ENCODE measurements around the gene GPR157.

The GPR157 gene

DNA sequence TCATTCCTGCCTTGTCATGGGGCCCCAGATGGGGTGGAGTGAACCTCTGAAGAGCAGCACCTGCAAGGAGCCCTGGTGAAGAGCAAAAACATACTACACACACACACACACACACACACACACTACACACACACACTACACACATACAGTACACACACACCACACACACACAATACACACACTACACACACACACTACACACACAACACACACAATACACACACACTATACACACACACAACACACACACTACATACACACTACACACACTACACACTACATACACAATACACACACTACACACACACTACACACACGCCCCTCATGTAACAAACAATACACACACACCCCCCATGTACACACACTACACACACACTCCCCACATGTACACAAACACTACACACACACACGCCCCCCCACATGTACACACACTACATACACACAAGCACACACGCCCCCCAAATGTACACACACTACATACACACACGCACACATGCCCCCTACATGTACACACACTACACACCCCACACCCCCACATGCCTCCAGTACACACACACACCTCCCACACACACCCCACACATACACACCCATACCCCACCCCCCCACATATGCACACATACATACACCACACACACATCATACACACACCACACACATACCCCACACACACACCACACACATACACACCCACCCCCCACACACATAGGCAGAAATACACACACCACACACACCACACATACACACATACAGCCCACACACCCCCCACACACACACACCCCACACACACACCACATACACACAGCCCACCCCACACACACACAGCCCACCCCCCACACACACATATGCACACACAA lies 68.8 kb downstream of the GPR157 start:
- DNase-seq = no peak

DNA sequence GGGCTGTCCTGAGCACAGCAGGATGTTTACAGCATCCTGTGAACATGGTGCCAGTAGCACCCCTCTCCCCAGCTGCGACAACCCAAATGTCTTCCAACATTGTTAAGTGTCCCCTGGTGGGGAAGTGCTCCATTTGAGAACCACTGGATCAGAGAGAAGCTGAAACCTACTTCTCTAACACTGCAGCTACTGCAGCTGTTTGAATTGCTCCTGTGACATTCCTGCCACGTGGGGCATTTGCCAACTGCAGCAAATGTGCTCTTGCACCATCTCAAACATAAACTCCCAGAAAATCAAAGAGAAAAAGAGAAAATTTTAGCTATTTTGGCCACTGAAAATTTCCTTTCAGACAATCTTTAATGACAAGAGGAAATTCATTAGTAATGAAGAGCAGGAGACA lies 70.4 kb downstream of the GPR157 start:
- no peak for DNase-seq

DNA sequence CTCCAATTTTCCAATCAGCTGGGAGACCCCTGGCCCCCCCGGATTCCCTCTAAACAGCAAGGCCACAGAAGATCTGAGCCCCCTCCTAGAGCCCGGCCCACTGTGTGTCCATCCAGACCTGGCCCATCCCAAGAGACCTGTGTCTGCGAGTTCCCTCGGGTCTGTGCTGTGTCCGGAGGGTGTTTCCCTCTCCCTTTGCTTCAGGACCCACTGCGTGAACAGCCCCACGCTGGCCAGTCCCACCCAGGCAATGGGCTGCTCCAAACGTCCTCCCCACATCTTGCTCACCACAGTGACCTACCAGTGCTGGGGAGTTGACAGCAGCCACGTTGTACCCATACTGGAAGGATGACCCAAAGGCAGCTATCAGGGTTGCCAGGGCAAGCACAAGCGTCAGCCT lies 71.1 kb downstream of the GPR157 start:
- no peak for DNase-seq

DNA sequence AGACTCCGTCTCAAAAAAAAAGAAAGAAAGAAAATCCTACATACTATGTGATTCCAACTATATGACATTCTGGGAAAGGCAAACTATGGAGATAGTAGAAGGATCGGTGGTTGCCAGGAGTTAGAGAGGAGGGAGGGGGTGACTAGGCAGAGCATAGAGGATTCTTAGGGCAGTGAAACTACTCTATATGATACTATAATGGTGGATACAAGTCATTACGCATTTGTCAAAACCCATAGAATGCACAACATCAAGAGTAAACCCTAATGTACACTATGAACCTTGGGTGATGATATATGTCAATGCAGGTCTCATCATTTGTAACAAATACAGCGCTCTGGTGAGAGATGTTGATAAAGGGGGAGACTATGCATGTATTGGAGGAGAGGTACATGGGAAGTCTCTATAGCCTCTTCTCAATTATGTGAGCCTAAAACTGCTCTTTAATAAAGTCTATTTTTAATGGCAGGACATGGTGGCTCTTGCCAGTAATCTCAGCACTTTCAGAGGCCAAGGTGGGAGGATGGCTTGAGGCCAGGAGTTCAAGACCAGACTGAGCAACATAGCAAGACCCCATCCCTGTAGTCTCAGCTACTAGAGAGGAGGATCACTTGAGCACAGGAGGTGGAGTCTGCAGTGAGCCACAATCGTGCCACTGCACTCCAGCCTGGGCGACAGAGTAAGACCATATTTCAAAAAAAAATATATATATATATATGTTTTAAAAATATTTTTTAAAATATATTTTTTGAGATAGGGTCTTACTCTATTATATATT lies 76.4 kb downstream of the GPR157 start:
- DNase-seq = no peak

DNA sequence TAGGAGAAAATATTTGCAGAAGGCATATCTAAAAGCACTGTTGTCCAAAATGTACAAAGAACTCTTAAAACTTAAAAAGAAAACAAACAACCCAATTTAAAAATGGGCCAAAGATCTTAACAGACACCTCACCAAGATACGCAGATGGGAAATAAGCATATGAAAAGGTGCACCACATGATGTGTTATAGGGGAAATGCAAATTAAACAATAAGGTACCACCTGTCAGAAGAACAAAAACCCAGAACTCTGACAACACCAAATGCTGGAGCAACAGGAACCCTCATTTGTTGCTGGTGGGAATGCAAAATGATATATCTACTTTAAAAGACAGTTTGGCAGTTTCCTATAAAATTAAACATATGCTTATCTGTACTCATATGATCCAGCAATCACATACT lies 77.5 kb downstream of the GPR157 start:
- no peak for DNase-seq

DNA sequence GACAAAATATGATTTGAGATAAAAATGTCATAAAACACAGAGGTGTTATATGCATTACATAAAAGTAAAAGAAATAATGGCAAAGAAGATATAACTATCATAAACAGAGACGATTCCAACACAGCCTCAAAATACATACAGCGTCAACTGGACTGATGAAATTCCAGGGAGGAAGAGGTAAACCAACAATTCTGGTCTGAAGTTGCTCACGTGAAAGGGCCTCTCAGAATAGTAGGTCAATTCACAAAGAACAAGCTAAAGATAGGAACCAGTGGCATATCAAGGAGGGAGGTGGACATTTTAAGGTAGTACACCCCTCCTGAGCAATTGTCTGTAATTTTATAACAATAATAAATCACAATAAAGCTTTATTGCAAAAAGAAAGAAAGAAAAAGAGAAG lies 78.1 kb downstream of the GPR157 start:
- DNase-seq = no peak

Data from retina (tissue), 1 donor.